Motor neuron (in vitro differentiated cells): Measurements from ENCODE around the gene SLC4A1. TPM values are rescaled to one million over a fixed set of nuclear protein-coding genes. Genes with fewer than 3 reads are reported as not detected.

ENCODE experiments used
- ATAC-seq, 8 experiments: fragments of 200-7000 bp; cut with Tn5 transposase; replicated peaks in 6 of 8; 2 replicates each; pipeline ENCODE4 v1.8.0; 2021; ENCODE audit warnings: mild to moderate bottlenecking in 8 of 8, moderate library complexity in 8 of 8
- H3K27ac ChIP-seq, 2 donors: fragments of 250-450 bp; sonication (Bioruptor Pico); 2 replicates each; pipeline ENCODE4 v1.9.0; 2021; ENCODE audit warnings: antibody characterized with exemption in 2 of 2, mild to moderate bottlenecking in 2 of 2, moderate library complexity in 1 of 2
- H3K4me1 ChIP-seq, 2 donors: fragments of 250-450 bp; sonication (Bioruptor Pico); replicated peaks in 1 of 2; 2 replicates each; pipeline ENCODE4 v1.6.1; 2021; ENCODE audit warnings: antibody characterized with exemption in 2 of 2, mild to moderate bottlenecking in 2 of 2, moderate library complexity in 1 of 2
- H3K4me3 ChIP-seq, 5 donors: fragments of 250-450 bp; sonication (Bioruptor Pico); 2 replicates each; pipeline ENCODE4 v1.9.0; 2021; ENCODE audit warnings: antibody characterized with exemption in 5 of 5, mild to moderate bottlenecking in 5 of 5, moderate library complexity in 4 of 5
- WGBS, 10 experiments: fragments of 450-650 bp; shearing (Covaris generic); methylation state at CpG; one replicate each; pipeline ENCODE4 v1.0.0; 2022; 5-methylcytosine and 5-hydroxymethylcytosine counted together
- in situ Hi-C, 9 experiments: fragments of 400-800 bp; cut with MboI; loops; one replicate each; pipeline ENCODE4 v1.15.0; 2021; ENCODE audit warnings: low sequenced_read_pairs in 9 of 9, low pct_unique_long_range_greater_than_20kb in 2 of 9; ENCODE audit not compliant: unreplicated experiment in 9 of 9
- total RNA-seq, 8 experiments: library from RNA; unstranded; fragments of 300-600 nt; gene quantifications; 2 replicates each; pipeline versions ENCODE4 v1.2.3 to v1.2.4, GENCODE V29; 2022

The SLC4A1 gene
- total RNA-seq, 8 experiments from 2014 or later: 0.05 to 0.62 (median 0.10) TPM; not detected in 1

GRCh38 chr17:44262654-44263225 lies 5.2 kb downstream of the SLC4A1 start:
- Histone ChIP-seq H3K4me1 (no peaks in the 10 kb centered on the region), H3K27ac (no peak overlapping the region), H3K4me3 (no peak overlapping the region)
- in situ Hi-C loops: no loop called here
- no peak for ATAC-seq
- whole genome bisulfite sequencing, 10 experiments: 45 to 55% (median 53%) methylated on average over 3 to 8 of the region's 11 CpGs; no CpG with 5 or more reads in 7 of the 10 experiments

GRCh38 chr17:44260296-44260695 lies 7.6 kb downstream of the SLC4A1 start:
- Histone ChIP-seq H3K4me1 (no peaks in the 10 kb centered on the region), H3K4me3 (no peak overlapping the region), H3K27ac (no peak overlapping the region)
- in situ Hi-C loops: no loop called here
- no peak for ATAC-seq
- no CpG with 5 or more reads among the region's 6 CpGs for WGBS, 10 experiments

GRCh38 chr17:44258811-44259351 lies 9.1 kb downstream of the SLC4A1 start:
- ATAC-seq: no peak
- Histone ChIP-seq H3K27ac (no peak overlapping the region), H3K4me1 (no peaks in the 10 kb centered on the region), H3K4me3 (no peak overlapping the region)
- in situ Hi-C loops: no loop called here
- 14 to 62% (median 35%) methylated on average over 1 to 5 of the region's 17 CpGs; no CpG with 5 or more reads in 7 of the 10 experiments for WGBS, 10 experiments

GRCh38 chr17:44257815-44258760 lies 9.8 kb downstream of the SLC4A1 start:
- WGBS, 10 experiments: 20 to 92% (median 50%) methylated on average over 1 to 11 of the region's 23 CpGs; no CpG with 5 or more reads in 7 of the 10 experiments
- ATAC-seq: no peak
- no peak overlapping the region for H3K27ac ChIP-seq
- in situ Hi-C loops: no loop called here
- no peaks in the 10 kb centered on the region for H3K4me1 ChIP-seq
- no peak overlapping the region for H3K4me3 ChIP-seq

GRCh38 chr17:44256671-44257070 lies 11.3 kb downstream of the SLC4A1 start:
- WGBS, 10 experiments: 20 to 100% (median 76%) methylated on average over 1 to 2 of the region's 4 CpGs; no CpG with 5 or more reads in 7 of the 10 experiments
- no peak for ATAC-seq
- Histone ChIP-seq H3K4me1 (no peaks in the 10 kb centered on the region), H3K27ac (no peak overlapping the region), H3K4me3 (no peak overlapping the region)
- in situ Hi-C loops: no loop called here

GRCh38 chr17:44255915-44256314 lies 12.0 kb downstream of the SLC4A1 start:
- ATAC-seq: no peak
- WGBS, 10 experiments: 25 to 83% (median 65%) methylated on average over 1 to 2 of the region's 2 CpGs; no CpG with 5 or more reads in 1 of the 10 experiments
- Histone ChIP-seq H3K4me1 (no peaks in the 10 kb centered on the region), H3K4me3 (no peak overlapping the region), H3K27ac (no peak overlapping the region)
- in situ Hi-C loops: no loop called here

- WGBS, 10 experiments: 29 to 77% (median 53%) methylated on average over 1 to 3 of the region's 10 CpGs; no CpG with 5 or more reads in 6 of the 10 experiments
- H3K4me1 ChIP-seq: no peaks in the 10 kb centered on the region
- no peak overlapping the region for H3K27ac ChIP-seq
- in situ Hi-C loops: no loop called here
- no peak overlapping the region for H3K4me3 ChIP-seq
- ATAC-seq: peak in 1 of 8 experiments; percentile 69
Measured at GRCh38 chr17:44254361-44255095, 13.4 kb downstream of the SLC4A1 start.

- Histone ChIP-seq H3K4me3 (no peak overlapping the region), H3K27ac (no peak overlapping the region), H3K4me1 (no peaks in the 10 kb centered on the region)
- in situ Hi-C loops: no loop called here
- WGBS, 10 experiments: no CpG with 5 or more reads among the region's 14 CpGs
- ATAC-seq: no peak
Measured at GRCh38 chr17:44253006-44253405, 14.9 kb downstream of the SLC4A1 start.

GRCh38 chr17:44251062-44251461 lies 16.9 kb downstream of the SLC4A1 start:
- Histone ChIP-seq H3K27ac (no peak overlapping the region), H3K4me3 (no peak overlapping the region), H3K4me1 (no peaks in the 10 kb centered on the region)
- ATAC-seq: no peak
- in situ Hi-C loops: no loop called here
- WGBS, 10 experiments: 70 to 90% methylated on average over 2 to 13 of the region's 17 CpGs; no CpG with 5 or more reads in 8 of the 10 experiments

- no peak for ATAC-seq
- 60 to 100% (median 81%) methylated on average over 1 to 4 of the region's 9 CpGs; no CpG with 5 or more reads in 4 of the 10 experiments for WGBS, 10 experiments
- Histone ChIP-seq H3K4me1 (peaks cover 0 to 6% of the 10 kb centered on the region in 2 donors), H3K27ac (no peak overlapping the region), H3K4me3 (no peak overlapping the region)
- in situ Hi-C loops: no loop called here
Measured at GRCh38 chr17:44249501-44250246, 18.3 kb downstream of the SLC4A1 start.

- peak in 1 of 8 experiments; percentile 44 for ATAC-seq
- H3K27ac ChIP-seq: no peak overlapping the region
- in situ Hi-C loops: no loop called here
- 17 to 92% (median 83%) methylated on average over 2 to 4 of the region's 10 CpGs; no CpG with 5 or more reads in 6 of the 10 experiments for WGBS, 10 experiments
- no peak overlapping the region for H3K4me3 ChIP-seq
- peaks cover 0 to 6% of the 10 kb centered on the region in 2 donors for H3K4me1 ChIP-seq
Measured at GRCh38 chr17:44247876-44248736, 19.8 kb downstream of the SLC4A1 start.
